Daoy (cell line): ENCODE data around the gene GPR142. TPM values are rescaled to one million over a fixed set of nuclear protein-coding genes. Genes with fewer than 3 reads are reported as not detected.
A peak's percentile ranks its signal among the peaks of the same experiment; 100 is the strongest.

Experiments
- DNase-seq: peaks from one replicate; pipeline ENCODE4 v3.0.0-alpha.2; 2015; ENCODE audit warnings: low read depth
- total RNA-seq: library from RNA; depleted of rRNA; stranded (reverse); fragments of >200 nt; shearing (Covaris generic); gene quantifications from 2 replicates; pipeline ENCODE4 v1.2.3, GENCODE V29; 2014

The GPR142 gene
- total RNA-seq, 1 experiment from 2014 or later, result not detected

- no peak for DNase-seq
Measured at GRCh38 chr17:74344658-74345057, 22.6 kb upstream of the GPR142 start.

GRCh38 chr17:74345433-74346241, 21.7 kb upstream of the GPR142 start:
- DNase-seq, result peak; percentile 74

DNA sequence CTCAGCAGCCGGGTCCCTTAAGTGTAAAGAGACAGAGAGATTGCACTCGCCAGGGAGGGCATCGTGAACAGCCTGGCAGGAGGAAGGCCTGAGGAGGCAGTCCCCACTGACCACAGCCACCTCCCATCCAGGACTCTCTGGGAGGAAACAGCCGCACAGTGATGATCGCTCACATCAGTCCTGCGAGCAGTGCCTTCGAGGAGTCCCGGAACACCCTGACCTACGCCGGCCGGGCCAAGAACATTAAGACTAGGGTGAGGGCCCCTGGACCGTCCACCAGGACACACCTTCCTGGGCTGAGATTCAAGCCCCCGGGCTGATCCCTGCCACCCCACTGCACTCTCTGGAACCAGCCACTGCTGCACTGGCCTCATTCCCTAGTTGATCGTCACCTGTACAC, 19.7 kb upstream of the GPR142 start:
- no peak for DNase-seq

DNA sequence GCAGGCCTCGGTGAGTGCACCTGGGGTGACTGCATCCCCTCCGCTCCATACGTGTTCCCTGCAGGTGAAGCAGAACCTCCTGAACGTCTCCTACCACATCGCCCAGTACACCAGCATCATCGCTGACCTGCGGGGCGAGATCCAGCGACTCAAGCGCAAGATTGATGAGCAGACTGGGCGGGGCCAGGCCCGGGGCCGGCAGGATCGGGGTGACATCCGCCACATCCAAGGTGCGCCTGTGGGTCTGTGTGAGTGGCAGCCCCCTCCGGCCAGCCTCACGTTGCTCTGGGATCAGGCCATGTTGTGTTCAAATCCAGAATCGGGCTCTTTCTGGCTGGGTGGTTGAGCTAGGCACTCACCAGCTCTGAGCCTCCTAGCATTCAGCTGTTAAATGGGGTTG, 18.2 kb upstream of the GPR142 start:
- no peak for DNase-seq

GRCh38 chr17:74350486-74350885, 16.8 kb upstream of the GPR142 start:
- no peak for DNase-seq

GRCh38 chr17:74351552-74352210, 15.6 kb upstream of the GPR142 start:
- peak; percentile 53 for DNase-seq

DNA sequence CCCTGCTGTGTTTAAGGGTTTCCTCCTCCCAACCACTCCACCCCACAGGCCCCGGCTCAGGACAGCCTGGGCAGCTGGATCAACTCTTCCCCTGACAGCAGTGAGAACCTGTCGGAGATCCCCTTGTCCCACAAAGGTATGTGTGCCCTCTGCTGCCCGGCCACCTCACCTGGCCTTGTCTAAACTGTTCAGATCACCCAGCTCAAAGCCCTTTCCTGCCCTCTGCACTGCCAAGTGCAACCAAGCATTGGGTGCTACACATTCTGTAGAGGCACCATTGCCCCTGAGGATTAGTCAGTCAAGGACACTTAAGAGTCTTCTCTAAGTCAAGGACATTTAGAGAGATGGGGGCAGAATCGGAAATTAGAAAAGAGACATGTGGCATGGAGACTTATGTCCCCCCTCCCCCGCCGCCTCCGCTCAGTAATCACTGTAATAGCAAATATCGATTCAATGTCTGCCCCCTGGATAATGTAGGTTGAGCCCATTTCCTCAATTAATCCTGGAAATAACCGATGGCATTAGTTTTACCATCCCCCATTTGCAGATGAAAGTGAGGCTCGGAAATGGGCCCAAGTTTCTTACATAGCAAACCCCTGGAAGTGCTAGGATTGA, 13.8 kb upstream of the GPR142 start:
- no peak for DNase-seq

GRCh38 chr17:74354123-74354522, 13.2 kb upstream of the GPR142 start:
- peak; percentile 71 for DNase-seq

DNA sequence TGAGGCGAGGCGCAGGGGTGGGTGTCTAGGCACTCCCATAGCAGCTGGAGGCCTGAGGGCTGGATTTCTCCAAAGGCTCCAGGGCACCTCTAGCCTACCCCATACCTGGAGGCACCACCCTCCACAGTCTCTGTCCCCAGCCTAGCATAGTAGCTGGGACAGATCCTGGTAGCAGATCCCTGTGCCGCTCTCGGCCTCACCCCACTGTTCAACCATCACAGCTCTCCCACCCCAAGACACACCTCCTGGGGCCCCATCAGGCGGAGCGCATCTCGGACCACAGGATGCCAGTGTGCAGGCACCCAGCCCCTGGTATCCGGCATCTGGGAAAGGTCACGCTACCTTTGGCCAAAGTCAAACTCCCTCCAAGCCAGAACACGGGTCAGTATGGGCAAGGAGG, 12.7 kb upstream of the GPR142 start:
- DNase-seq, result no peak

GRCh38 chr17:74355065-74355464, 12.2 kb upstream of the GPR142 start:
- no peak for DNase-seq

GRCh38 chr17:74356646-74357465, 10.4 kb upstream of the GPR142 start:
- DNase-seq, result no peak

GRCh38 chr17:74357466-74357809, 9.9 kb upstream of the GPR142 start:
- no peak for DNase-seq

DNA sequence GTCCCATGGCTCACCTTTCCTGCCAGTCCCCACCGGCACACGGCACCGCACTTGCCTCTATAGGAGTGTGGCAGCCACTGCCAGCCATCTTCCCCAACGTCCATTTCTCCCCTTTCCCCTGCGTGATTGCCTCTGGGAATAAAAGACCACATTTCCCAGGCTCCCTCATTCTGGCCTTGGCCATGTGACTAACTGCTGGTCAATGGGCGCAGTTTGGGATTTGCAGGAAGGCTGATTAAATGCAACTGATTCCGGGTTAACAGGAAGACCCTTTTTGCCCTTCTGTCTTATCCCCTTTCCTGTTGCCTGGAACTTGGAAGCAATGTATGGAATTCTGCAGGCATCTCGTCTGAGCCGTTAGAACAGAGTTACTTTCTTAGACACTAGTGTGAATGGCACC, 8.6 kb upstream of the GPR142 start:
- DNase-seq, result no peak

DNA sequence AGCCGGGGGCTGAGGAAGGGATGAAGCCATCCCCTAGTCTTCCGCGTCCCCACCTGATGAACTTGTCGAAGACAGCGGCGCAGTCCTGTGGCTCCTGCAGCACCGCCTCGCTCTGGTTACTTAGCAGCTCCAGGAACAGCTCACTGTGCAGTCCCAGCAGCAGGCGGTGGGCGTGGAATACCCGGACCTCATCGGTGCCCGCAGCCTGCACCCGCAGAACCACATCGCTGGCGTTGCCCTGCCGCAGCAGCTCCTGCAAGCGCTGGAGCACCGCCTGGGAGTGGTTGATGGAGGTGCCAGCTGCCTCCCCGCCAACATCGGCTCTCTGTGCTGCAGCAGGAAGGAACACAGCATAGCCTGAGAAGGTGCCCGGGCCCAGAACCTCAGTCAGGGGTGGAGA, 7.4 kb upstream of the GPR142 start:
- DNase-seq, result no peak

GRCh38 chr17:74360899-74361229, 6.4 kb upstream of the GPR142 start:
- no peak for DNase-seq

DNA sequence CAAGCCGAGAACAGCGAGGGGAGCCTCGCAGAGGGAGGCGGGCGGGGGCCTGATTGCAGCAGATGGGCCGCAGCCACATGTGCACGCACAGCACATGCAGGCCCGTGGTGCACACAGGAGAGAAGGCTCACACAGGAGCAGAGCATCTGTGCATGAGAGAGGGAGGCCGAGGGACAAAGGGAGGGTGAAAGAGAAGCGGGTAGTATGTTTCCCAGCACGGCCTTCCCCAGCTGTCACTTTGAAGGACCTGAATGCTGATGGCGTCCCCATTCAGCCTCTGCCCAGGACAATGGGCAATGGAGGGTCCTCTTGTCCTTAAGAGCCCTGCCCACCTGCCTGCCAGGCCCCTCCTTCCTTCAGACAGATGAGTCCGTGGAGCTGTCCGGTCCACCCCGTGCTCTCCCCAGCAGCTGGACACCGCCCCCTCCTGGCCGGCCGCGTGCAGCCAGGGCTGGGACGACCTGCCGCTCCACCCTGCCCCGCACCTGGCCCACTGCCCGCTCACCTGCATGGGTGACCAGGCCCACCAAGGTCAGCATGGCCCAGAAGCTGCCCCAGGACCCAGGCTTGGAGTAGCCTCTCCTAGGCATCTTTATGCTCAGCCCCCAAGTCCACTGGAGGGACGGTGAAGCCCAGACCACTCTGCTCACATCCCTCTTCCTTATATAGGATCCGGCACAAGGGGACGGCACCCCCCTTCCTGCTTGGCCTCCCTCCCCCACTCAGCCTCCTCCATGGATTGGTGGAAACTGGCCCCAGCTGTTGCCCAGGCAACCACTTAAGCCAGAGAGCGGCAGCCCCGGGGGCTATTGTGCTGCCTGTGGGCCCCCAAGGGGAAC, 5.9 kb upstream of the GPR142 start, which contains the start of gene BTBD17:
Gene BTBD17 (minus strand): TSS at position 639 of the 839 bp plus-strand sequence. CDS start 49 bp downstream, at position 590.
- DNase-seq, result peak; percentile 66

DNA sequence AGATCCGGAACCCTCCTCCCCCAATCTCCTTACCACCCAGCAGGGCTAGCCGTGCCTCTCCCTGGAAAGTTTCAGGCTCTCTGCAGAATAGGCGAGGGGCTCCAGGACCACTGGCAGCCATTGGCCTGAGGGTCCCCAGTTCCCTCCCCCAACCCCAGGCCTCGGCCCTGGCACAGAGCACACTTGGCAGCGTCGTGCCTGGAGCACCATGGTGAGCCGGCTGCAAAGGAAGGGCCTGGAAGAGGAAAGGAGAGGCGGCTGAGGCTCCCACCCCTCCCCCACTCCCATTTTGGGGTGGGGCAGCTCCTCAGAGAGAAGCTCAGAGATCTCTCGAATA, 5.3 kb upstream of the GPR142 start:
- no peak for DNase-seq

DNA sequence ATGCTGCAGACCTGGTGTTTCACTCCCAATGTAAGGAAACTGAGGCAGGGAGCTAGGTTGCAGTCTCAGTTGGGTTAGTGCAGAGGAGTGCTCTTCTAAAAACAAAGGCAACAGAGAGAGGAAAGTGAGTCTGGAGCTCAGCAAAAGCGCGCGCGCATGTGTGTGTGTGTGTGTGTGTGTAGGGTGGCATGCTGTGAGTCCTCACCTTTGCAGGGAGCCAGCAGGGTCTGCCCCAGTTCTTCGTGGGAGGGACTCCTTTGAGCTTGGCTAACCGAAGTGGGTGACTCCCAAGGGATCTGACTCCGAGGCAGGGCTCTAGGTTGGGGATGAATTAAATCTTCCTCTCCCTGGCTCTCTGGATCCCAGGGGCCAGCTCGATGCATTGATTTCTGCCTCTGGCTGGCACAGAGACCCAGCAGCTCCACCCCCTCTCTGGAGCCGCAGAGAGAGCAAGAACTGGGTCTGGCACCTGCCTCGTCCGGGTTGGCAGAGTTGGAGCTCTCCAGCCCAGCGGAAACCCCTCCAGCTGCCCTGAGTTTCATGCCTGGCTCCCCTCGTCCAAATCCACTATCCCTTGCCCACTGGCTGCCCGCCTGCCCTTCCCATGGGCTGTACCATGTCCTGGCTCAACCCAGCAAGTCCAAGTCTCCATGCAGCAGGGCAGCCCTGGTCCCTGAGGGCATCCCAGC, 4.4 kb upstream of the GPR142 start:
- DNase-seq, result no peak

DNA sequence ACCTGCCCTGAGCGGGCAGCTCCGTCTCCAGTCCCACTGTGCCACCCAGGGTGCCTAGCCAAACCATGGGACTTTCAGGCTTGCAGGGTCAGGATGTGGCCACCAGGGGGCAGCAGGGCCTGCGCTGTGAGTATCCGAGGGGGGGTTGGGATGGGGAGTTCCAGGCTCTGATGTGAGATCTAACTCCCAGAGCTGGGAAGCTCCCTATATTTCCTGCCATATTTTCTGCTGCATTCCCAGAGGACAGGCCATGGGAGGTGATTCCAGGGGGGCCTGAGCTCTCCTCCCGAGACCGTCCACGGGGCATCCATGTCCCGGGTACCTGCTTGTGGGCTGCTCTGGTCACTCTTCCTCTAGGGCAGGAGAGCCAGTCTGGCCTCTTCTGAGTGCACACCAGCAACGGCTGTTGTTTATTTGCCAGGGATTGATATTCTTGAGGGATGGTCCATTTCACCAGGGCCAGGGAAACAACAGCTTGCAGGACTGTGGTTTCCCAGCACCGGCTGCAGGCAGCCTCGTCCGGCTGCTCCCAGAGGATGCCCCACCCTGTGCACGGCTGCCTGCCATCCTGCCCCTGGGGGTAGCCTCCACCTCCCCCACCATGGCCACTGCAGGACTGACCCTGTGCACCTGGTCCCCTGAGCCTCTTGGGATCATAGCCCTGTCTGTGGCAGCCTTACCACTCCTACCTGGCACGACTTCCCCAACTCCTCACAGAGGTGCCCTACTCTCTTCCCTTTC, 1.2 kb downstream of the GPR142 start:
- peak; percentile 78 for DNase-seq

- DNase-seq, result peak; percentile 51
Measured at GRCh38 chr17:74369221-74369620, 1.9 kb downstream of the GPR142 start.
